Cerebellar nuclear complex (tissue), 1 donor: ENCODE results near the gene DRD2.

Experiments used
- DNase-seq, 2 experiments: peaks; one replicate each; lab custom pipeline; 2025; lab: John Stamatoyannopoulos, UW

The DRD2 gene

GRCh38 chr11:113484223-113484622 is 9.0 kb upstream of the DRD2 start:
- no peak for DNase-seq

- DNase-seq, result no peak
Measured at GRCh38 chr11:113481672-113482071, 6.5 kb upstream of the DRD2 start.

- DNase-seq, result peak in 1 of 2 experiments; percentile 3
Measured at GRCh38 chr11:113481226-113481625, 6.0 kb upstream of the DRD2 start.

- DNase-seq, result no peak
Measured at GRCh38 chr11:113477321-113477720, 2.1 kb upstream of the DRD2 start.

- no peak for DNase-seq
Measured at GRCh38 chr11:113476553-113476952, 1.4 kb upstream of the DRD2 start.

- DNase-seq, result no peak
Measured at GRCh38 chr11:113474362-113475159, 637 bp downstream of the DRD2 start.

GRCh38 chr11:113473983-113474361 is 1.2 kb downstream of the DRD2 start:
- DNase-seq, result no peak

GRCh38 chr11:113472471-113472870 is 2.7 kb downstream of the DRD2 start:
- DNase-seq, result no peak

- no peak for DNase-seq
Measured at GRCh38 chr11:113470233-113470632, 5.0 kb downstream of the DRD2 start.

GRCh38 chr11:113468726-113469345 is 6.4 kb downstream of the DRD2 start:
- no peak for DNase-seq

- no peak for DNase-seq
Measured at GRCh38 chr11:113467545-113467944, 7.7 kb downstream of the DRD2 start.

- no peak for DNase-seq
Measured at GRCh38 chr11:113465786-113466185, 9.4 kb downstream of the DRD2 start.

GRCh38 chr11:113464416-113464815 is 10.8 kb downstream of the DRD2 start:
- DNase-seq, result no peak

GRCh38 chr11:113462830-113463229 is 12.4 kb downstream of the DRD2 start:
- no peak for DNase-seq

GRCh38 chr11:113461639-113462038 is 13.6 kb downstream of the DRD2 start:
- no peak for DNase-seq

- no peak for DNase-seq
Measured at GRCh38 chr11:113460469-113460868, 14.7 kb downstream of the DRD2 start.

- DNase-seq, result no peak
Measured at GRCh38 chr11:113458189-113458588, 17.0 kb downstream of the DRD2 start.

GRCh38 chr11:113457784-113458183 is 17.4 kb downstream of the DRD2 start:
- DNase-seq, result no peak

GRCh38 chr11:113454455-113454854 is 20.7 kb downstream of the DRD2 start:
- DNase-seq, result no peak

- no peak for DNase-seq
Measured at GRCh38 chr11:113449743-113450142, 25.5 kb downstream of the DRD2 start.

- DNase-seq, result no peak
Measured at GRCh38 chr11:113448316-113448677, 26.9 kb downstream of the DRD2 start.

GRCh38 chr11:113447621-113448315 is 27.4 kb downstream of the DRD2 start:
- DNase-seq, result no peak

GRCh38 chr11:113446938-113447337 is 28.3 kb downstream of the DRD2 start:
- no peak for DNase-seq
